Left lobe of liver (tissue), 2 donors: ENCODE measurements around the gene LPIN2. TPM values are rescaled to one million over a fixed set of nuclear protein-coding genes. Genes with fewer than 3 reads are reported as not detected.

Source experiments
- ATAC-seq: fragments of 200-7000 bp; cut with Tn5 transposase; one replicate; pipeline ENCODE4 v1.9.1; 2020; ENCODE audit warnings: mild to moderate bottlenecking, moderate library complexity
- DNase-seq: peaks from one replicate; pipeline ENCODE4 v3.0.0-alpha.2; 2020; ENCODE audit warnings: low spot score
- total RNA-seq: library from RNA; stranded (reverse); gene quantifications from one replicate; pipeline ENCODE4 v1.2.1, GENCODE V29; 2021
- donor health status: DM: no; HTN: no; CAD: no; lungs with moderate emphysema.
- donor health status: DM: no; HTN: yes; CAD: no.

The LPIN2 gene
- total RNA-seq, 1 donor from 2014 or later, result 58.9 TPM

DNA sequence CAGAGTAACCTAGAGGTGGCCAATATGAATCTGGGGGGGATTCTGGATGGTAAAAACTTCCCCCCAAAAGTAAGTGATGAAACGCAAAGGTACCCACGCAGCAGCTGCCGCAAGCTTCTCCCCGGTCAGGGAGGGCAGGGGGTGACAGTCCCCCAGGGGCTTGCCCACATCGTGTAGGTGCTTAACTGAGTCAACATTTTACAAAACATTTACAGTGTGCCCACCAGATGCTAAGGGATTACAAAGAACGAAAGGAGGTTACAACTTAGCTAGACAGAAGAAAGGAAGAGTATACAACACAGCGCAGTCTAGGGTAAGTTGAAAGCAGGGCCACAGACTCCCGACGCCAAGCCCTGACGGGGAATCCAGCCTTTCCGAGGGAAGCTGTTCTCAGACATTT, 45.6 kb downstream of the LPIN2 start:
- ATAC-seq (no peak), DNase-seq (no peak)

DNA sequence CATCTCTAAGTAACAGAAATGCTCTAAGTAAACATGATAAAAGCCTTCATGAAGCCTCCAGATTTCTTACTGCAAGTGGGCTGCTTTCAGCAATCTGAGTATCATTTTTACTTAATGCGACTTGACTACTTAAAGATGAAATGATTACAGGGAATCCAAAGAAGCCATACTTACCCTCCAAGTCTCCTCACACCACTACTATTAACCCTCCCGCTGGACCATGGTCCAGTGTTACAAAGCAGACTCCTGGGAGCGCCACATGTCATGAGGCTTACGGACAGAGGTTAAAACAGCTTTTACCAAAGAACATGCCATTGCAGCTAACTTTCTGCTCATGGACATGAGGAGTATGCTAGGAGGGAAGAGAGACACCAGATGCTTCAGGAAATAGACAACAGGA, 46.4 kb downstream of the LPIN2 start:
- ATAC-seq (no peak), DNase-seq (no peak)

GRCh38 chr18:2965797-2966196, 47.1 kb downstream of the LPIN2 start:
- DNase-seq (no peak), ATAC-seq (no peak)

DNA sequence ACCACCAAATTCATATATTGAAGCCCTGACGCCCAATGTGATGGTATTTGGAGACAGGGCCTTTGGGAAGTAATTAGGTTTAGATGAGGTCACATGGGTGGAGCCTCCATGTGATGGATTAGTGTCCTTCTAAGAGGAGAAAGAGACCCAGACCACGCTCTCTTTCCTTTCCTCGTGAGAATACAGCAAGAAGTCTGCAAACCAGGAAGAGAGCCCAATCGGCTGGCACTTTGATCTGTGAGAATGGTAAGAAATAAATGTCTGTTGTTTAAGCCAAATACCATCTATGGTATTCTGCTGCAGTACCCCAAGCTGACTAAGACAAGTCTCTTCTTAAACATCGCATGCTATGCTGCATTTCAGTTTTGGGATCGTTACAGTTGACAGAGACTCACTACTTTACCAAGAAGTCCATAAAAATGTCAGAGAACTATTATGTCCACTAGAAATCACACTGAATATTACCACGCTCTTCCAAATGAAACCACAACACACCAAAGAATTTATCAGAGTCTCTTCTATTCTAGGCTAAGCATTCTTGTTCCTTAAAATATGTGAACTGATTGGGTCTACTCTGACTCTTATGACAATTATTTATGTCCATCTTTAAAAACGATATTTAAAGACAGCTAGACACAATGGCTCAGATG, 48.5 kb downstream of the LPIN2 start:
- no peak for ATAC-seq
- DNase-seq, result no peak

Other genes with a start within 250 kb of the LPIN2 start
- 0.53 TPM for gene EMILIN2, start 166.1 kb downstream of the LPIN2 start, total RNA-seq
- gene MYOM1, start 206.8 kb upstream of the LPIN2 start, total RNA-seq, result 4.9 TPM
- gene MYL12A, start 234.7 kb upstream of the LPIN2 start, total RNA-seq, result 85.5 TPM
- 90.4 TPM for gene MYL12B, start 249.0 kb upstream of the LPIN2 start, total RNA-seq